Esophagus muscularis mucosa (tissue), 4 donors: Measurements from ENCODE around the gene KIR2DL4. TPM values are rescaled to one million over a fixed set of nuclear protein-coding genes. Genes with fewer than 3 reads are reported as not detected.

Experiments
- small RNA-seq, 3 donors: library from RNA; depleted of rRNA; stranded (forward); fragments of <200 nt; gene quantifications; one replicate each; pipeline ENCODE3, GENCODE V24; 2016
- total RNA-seq, 4 donors: library from RNA; depleted of rRNA; stranded (reverse); fragments of >200 nt; gene quantifications; one replicate each; pipeline versions ENCODE4 v1.1.0 to v1.2.1, GENCODE V29; 2016

KIR2DL4 gene
- total RNA-seq, 4 donors from 2014 or later, result not detected

Small RNAs within 50 kb of the gene (small RNA-seq; reads per million reads assigned to genes)
- 0 reads per million in 3 donors for gene KIR3DP1

Other genes starting within 250 kb of the KIR2DL4 start
- gene LILRA2, start 229.8 kb upstream of the KIR2DL4 start, total RNA-seq, result 1 to 10 TPM in 3 of 4 donors, under 1 TPM in 1; 0.83 to 4.6 (median 2.3) TPM
- gene LILRA1, start 210.0 kb upstream of the KIR2DL4 start, total RNA-seq, result 1 to 10 TPM in 1 of 4 donors, under 1 TPM in 3; 0.23 to 2.0 (median 0.47) TPM
- 1 to 10 TPM; 1.4 to 5.0 (median 2.7) TPM for gene LILRB1, start 173.1 kb upstream of the KIR2DL4 start, total RNA-seq
- gene LILRB4, start 140.6 kb upstream of the KIR2DL4 start, total RNA-seq, result 10 to 100 TPM in 1 of 4 donors, 1 to 10 TPM in 3; 4.9 to 16.2 (median 6.5) TPM
- gene KIR3DL3, start 79.2 kb upstream of the KIR2DL4 start, total RNA-seq, result not detected
- gene KIR2DL3, start 65.1 kb upstream of the KIR2DL4 start, total RNA-seq, result not detected
- gene KIR2DL1, start 33.8 kb upstream of the KIR2DL4 start, total RNA-seq, result not detected
- gene KIR3DL1, start 12.9 kb downstream of the KIR2DL4 start, total RNA-seq, result not detected
- gene KIR2DS4, start 29.1 kb downstream of the KIR2DL4 start, total RNA-seq, result not detected
- gene KIR3DL2, start 46.8 kb downstream of the KIR2DL4 start, total RNA-seq, result not detected
- 1 to 10 TPM in 2 of 4 donors, under 1 TPM in 1, not detected in 1; 0.29 to 6.3 (median 1.4) TPM for gene FCAR, start 70.6 kb downstream of the KIR2DL4 start, total RNA-seq
- under 1 TPM in 1 of 4 donors, not detected in 3; 0.33 TPM for gene NCR1, start 102.5 kb downstream of the KIR2DL4 start, total RNA-seq
- gene NLRP7, start 143.9 kb downstream of the KIR2DL4 start, total RNA-seq, result not detected
- under 1 TPM in 2 of 4 donors, not detected in 2; 0.42 to 0.50 TPM for gene NLRP2, start 162.8 kb downstream of the KIR2DL4 start, total RNA-seq
- under 1 TPM in 2 of 4 donors, not detected in 2; 0.13 to 0.29 TPM for gene GP6, start 234.7 kb downstream of the KIR2DL4 start, total RNA-seq